CD4-positive, alpha-beta T cell treated with Interleukin-4 for 1 hour (primary cell): ENCODE data around the gene MDFI.

ENCODE experiments used
- DNase-seq, 2 donors: peaks; one replicate each; pipeline ENCODE4 v3.0.0-alpha.2; 2020 to 2022

The MDFI gene

DNA sequence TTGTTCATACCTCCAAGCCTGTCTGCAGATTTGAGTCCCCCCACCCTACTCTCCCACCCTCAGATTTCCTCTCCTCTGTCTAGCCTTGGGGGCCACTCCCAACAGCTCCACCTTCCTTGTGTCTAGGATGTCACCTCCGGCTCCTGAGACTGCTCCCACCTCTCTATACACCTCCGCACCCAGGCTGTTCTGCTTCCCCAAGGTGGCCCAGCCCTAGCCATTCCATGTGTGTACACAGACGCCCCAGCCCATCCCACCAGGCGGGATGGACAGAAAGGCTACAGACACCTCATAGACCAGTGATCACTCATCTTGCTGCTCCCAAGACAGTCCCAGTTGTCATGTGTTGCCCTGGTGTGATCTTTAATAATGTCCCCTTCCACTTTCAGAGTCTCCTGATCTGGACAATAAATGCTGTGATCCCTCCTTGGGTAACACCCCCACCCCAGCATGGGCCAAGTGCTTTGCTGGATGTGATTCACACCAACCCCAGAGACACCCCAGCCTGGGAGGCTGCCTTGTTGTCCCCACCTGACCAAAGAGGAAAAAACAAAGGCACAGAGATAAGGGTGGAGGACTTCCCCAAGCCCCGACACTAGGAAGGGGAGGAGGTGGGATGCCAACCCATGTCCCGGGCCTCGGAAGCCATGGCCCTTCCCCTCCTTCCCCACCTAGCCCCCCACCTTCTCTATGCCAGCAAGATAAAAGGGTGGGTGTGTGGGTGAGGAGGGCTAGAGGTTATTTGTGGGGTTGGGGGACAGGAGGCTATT lies 36.1 kb downstream of the MDFI start:
- no peak for DNase-seq

DNA sequence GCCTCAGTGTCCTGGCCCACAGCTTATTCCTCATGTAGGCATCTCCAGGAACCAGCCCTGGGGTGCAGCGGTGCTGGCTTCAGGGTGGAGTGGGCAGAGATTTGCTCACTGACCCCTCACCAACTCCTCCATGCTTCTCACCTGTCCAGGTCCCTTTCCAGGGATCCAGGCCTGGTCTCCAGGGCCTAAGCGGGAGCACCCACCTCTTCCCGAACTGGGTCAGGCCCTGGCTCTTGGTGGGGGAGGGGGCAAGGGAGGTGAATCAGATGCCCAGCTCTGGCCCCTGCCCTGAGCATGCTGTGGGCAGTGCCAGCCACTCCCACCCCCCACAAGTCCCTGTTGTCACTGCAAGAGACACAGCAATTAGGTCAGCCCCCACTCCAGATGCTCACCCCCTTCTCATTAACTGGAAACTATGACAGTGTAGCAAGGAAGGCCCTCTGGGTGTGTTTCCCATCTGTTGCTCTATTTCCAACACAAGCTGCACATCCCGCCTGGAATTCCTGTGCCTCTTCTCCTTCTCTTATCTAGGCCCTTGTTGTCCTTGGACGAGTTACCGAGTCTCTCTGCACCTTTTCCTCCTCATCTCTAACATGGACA lies 37.0 kb downstream of the MDFI start:
- DNase-seq = no peak

DNA sequence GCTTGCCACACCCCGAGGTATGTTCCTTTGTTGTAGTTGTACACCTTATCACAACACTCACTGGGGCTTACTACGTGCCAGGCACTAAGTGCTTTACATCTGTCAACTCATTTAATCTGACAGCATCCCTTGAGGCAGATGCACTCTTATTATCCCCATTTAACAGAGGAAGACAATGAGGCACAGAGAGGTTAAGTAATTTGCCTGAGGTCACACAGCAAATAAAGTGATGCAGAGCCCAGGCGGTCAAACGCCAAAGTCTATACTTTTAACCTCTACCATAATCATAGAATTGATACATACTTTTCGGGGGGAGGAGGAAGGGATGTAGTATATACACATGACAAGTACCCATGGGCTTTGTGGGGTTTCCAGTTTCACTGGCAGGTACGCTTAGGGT lies 37.7 kb downstream of the MDFI start:
- no peak for DNase-seq

DNA sequence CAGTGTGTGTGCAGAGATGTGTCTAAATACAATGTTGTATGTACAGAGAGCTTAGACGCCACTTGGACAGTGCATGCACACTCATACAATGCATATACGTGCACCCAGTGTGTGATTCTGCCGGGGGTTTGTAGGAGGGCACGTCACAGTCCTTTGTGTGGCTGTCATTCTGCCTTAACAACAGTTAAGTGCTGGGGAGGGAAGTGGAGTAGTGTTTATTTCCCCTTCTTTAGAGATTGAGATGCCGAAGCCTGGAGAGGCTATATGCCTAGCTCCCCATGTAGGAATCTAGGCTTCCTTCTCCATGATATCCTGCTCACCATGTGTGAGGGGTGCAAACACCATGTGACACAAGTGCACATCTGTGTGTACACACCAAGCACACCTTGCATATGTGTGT lies 38.2 kb downstream of the MDFI start:
- DNase-seq = no peak

DNA sequence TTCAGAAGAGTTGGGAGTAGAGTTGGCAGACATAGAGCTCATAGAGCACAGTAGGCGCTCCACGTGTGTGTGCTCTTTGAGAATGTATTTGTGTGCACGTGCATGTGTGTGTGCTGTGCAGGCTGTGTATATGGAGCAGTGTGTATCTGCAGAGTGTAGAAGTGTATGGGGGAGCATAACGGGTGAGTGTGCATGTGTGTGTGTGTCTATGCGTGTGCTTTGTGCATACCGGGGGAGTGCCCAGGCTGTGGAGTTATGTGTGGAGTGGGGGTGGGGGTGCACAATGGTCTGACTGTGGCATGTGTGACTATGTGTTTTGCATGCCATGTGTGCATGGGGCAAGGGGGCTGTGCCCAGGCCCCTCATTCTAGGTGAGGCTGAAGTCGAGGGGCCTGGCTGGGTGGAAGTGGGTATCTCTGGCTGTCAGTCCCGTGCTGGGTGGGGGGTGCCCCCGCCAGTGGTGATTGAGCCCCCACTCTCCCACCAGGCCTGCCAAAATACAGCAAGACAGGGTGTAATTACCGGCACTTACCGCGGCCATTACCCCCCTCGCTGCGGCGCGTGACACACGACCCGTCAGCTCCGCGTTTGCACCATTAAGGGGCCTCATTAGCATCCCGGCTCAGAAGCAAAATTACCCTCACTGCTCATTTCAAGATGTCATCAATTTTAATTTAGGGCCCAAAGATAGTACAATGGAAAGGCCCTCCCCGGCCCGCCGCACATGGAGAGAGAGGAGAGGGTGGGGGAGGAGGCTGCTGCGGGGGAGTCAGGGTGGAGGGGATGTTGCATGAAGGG lies 39.1 kb downstream of the MDFI start:
- no peak for DNase-seq

DNA sequence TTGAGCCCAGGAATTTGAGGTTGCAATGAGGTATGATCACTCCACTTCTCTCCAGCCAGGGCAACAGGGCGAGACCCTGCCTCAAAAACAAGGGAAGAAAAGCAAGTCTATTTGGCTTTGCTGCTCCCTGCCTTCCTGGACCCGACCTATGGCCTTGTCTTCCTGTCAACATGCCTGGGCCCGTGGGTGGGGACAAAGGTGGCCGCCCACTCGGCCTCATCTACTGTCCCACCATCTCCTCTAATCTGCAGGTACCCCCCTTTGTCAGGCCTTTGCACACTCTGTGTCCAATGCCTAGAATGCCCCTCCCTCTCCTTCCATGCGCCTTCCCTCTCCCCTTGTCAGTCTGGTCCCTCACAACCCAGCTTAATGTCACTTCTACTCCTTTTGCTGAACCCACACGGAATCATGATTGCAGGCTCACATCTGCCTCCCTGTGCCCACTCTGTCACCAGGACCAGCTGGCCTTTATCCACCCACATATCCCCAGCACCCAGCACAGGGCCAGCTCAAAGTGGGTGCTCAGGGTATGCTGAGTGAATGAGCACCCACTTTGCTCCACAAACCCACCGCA lies 40.3 kb downstream of the MDFI start:
- DNase-seq = no peak

DNA sequence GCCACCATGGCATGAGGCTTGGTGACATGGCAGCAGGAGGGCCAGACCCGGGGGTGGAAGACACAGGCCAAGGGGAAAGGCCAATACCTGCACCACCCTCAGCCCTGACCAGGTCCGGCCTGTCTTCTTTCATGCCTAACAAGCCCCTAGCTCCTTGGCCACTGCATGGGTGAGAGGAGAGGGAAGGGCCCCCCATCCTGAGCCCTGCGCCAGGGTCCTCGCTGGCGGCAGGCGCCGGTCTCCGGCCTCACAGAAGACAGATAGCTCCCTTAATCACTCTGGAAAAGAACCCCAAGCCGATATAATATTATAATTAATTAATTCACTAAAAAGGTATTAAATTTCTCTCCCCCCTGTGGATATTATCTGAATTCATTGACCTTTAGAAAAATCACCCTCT lies 41.4 kb downstream of the MDFI start:
- no peak for DNase-seq

DNA sequence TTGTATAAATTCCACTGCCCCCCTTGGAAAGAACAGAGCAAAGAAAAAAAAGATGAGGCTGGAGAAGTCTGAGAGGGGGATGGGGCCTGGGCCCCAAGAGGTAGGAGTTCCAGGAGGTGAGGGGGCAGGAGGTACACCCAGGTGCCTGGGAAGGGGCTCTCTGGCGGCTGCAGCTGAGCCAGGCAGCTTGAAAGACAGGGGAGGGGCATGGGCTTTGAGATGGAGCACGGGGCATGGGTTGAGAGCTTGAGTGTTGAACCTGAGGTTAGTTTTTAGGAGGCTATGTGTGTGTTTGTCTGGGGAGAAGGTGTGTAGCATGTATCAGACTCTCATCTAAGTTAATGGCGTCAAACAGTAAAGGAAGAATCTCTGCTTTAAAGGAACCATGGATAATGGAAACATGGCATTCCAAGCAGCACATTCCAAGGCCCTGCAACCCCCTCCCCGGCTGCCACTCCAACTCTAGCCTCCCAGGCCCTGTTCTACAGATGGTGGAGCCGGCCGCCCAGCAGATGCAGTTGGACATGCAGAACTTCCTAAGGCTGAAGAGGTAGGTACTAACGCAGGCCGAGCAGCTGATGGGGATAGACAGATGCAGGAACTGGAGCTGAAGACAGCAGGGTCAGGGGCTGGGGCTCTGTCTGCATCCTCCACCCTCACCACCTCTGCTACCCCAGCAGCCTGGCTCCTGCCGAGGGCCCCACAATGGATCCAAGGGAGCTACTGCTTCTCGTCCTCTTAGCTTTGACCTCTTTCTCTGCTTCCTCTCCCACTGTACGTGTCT lies 42.1 kb downstream of the MDFI start:
- no peak for DNase-seq

DNA sequence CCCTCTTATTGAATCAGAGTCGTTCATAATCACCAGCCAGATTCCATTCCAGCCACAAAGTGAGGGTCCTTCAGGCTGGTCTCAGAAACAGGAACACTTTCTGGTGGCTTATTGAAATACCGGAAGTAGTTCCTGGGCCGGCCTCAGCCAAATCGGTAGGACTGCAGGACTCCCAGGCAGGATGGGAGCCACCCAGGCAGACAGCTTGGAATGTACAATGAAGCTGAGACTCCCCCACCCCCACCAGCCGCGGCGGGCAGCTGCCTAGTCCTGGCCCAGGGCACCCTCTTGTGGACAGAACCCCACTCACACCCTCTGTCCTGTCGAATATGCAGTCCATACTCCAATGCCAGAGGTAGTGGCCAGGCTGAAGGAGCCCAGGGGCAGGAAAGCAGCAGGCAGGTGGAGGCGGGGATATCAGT lies 43.8 kb downstream of the MDFI start:
- peak; percentile 64 to 68 for DNase-seq

DNA sequence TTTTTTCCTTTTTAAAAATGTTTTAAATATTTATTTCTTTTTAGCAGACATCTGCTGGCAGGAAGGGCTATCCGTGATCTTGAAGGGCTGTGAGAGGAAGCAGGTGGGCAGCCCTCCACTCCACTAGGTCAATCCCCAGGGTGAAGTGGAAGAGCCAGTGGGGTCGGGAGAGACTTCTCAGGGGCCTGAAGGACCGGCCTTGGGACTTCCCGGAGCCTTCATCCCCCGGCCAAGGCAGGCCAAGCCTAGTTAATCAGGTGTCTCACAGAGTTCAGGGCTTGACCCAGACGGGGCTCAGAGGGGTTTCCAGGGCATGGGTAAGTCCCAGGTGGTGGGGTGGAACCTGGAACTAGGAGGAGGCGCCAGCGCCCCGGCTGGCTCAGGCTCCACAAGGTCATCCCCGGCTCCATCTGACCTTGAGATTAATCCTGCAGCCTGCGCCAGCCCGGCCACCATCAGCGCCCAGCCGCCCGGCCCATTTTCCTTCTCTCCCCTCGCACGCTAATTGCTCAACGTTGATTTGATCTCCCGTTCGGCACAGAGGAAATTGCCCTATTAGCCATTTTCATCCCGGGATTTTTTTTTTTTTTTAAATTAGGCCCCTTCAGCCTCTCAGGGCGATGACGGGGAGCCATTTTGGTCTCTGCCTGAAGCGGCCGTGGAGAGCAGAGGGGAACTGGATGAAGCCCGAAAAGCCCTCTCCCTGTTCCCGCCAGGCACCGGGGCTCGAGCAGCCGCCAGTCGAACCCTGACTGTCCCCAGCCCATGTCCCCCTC lies 44.4 kb downstream of the MDFI start:
- DNase-seq = no peak

DNA sequence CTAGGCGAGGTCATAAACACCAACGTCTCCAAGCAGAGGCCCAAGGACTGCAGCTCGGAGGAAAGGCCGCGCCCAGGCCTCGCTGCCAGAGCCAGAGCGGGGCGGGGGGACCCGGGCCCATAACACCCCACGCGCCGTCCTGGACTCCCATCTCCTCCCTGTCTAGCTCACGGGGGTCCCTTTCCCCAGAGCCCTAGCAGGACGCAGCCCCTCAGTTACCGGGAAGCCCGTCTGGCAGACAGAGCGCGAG lies 44.9 kb downstream of the MDFI start:
- DNase-seq = no peak

DNA sequence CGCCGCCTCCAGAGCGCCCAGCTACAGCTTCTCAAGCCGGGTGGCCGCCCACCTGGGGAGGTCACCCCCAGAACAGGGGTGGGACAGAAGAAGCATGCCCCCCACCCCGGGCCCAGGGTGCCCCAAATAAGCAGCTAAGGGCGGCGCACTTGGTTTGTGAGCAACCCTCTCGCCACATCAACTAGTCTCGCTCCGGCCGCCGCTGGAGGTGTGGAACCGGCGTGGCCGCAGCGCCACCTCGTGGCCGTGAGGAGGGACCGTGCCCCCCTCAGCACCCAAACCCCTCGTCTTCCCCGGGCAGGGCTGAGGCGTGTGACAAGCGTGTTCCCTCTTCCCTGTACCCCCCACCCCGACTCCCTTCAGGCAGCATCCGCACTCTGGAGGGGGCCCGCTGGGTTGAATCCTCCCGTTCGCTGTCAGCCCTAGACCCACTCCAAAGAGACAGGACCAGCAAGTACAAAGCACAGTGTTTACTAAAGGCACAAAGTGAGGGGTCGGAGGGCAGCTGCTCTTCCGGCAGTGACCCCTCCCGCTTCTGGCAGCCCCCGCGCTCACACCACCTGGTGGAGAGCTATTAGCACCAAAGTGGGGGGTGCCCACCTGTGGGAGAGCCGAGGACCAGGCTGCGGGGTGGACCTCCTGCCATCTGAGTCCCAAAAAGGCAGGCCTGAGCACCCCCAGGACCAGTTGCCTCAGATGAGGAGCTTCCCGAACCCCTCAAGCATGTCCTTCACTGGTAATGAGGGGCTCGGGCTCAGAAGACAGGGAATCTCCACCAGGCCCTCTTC lies 45.4 kb downstream of the MDFI start:
- peak; percentile 73 to 79 for DNase-seq

DNA sequence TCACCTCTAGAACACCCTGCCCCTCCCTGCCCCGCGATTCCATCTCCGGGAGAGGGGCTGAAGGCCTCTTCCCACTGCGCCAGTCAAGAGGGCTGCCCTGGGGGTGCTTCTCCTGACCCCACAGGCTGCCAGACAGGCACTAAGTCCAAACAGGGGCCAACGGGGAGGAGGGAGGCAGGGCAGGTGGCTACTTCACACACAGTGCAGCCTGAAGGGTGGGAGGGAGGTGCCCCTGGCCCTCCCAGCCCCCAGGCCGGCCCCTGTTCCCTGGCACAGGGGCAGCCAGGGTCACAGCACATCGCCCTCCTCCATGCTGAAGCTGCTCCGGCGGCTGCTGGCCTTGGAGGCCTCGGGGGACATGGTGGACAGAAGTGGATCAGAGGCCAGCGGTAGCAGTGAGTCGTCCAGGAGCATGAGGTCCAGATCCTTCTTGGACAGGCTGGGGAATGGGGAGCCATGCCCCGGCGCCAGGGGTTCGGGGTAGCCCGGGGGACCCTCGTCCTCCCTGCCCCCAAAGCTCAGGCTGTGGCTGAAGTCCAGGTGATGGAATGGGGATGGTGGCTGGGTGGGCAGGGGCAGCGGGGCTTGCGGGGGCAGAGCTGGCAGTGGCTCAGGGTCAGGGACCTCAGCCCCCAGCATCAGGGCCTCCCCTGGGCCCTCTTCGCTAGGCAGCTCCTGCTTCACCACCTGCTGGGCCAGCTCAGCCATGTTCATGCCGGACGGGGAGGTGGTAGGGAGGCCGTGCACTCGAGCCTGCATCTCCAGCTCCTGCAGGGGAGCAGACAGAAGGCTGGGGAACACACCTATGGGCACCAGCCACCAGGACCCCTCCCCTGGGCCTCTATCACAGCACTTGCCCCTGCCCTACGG lies 46.3 kb downstream of the MDFI start:
- DNase-seq = no peak

DNA sequence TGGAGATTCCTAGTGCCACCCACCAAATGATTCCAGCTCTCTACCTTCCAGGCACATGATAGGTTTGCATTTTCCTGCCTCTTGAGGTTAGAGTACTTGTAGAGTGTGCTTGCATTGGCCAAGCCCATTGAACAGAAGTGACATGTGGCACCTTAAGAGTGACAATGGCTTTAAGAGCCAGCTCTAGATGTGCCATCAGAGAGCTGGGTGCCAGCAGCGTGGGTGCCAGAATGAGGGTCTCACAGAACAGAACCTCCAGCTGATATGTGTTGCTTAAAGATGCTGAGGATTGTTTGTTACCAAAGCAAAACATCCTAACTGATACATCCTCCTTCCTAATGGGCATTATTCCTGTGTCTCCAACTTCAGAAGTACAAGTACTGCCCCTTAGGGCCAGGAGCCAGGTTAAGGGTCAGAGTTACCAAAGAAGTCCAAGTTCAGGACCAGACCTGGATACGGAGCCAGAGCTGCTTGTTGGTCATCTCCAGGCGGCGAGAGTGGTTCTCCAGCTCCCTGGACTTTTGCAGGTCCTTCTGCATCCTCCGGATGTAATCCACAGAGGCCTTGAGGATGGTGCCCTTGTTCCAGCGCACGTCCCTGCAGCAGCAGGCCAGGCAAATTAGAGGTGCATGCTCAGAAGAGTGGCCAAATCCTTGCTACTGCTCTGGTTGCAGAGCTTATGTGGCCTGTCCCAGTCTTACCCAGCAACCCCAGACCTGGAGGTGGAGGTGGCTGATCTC lies 47.5 kb downstream of the MDFI start:
- DNase-seq = no peak

DNA sequence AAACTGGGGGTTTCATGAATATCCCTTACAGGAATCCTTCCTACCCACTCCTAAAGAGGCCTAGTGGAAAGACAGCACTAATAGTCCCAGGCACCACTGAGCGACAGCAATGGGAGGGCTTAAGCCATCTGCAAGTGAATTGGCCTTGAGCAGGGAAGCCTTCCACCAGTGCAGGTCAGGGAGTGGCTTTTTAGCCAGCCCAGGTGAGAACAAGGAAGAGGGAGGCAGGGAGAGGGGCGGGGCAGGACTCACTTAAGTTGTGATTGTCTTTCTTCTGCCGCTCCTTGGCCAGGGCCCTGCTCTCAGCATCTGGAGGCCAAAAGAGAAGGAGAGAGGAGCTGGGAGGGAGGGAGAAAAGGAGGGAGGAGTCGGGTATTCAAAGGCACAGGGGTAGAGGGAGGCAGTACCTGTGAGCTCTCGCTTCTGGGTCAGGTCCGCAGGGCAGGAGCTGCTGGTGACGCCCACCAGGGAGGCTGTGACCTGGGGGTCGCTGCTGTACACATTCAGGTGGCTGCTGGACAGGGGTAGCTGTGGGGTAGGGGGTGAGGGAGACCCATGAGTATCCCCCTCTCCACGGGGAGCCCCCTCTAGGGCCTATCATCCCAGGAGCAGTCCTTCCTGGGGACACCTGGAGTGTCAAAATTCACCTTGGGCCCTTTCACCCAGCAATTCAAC lies 49.4 kb downstream of the MDFI start:
- no peak for DNase-seq

DNA sequence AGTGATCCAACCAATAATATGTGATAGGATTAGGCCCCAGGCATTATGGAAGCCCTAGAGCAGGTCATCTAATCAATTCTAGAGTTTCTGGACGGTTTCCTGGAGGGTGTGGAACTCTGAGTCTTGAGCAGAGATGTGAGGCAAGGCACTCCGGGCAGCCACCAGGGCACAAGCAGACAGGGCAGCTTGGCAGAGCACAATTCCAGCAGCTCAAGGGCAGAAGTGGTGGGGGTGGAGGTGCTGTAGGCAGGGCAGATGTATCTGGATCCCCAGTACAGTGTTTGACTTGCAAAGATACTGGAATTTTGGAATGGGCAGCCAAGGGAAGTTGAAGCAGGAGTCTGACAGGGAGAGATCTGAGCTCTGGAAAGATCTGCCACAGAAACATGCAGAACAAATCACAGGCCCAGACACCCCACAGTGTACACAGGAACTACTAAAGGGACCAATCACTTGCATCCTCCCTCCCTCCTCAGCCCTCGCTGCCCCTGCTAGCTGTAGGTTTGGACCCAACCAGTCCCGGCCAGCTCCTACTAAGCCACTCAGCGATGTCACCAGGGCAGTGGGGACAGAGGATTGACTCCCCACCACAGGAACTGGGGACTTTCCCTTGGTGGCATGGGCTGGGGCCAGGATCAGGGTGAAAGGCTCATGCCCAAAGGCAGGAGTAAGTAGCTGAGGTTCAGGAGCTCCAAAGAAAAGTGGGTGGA lies 50.1 kb downstream of the MDFI start:
- DNase-seq = no peak

DNA sequence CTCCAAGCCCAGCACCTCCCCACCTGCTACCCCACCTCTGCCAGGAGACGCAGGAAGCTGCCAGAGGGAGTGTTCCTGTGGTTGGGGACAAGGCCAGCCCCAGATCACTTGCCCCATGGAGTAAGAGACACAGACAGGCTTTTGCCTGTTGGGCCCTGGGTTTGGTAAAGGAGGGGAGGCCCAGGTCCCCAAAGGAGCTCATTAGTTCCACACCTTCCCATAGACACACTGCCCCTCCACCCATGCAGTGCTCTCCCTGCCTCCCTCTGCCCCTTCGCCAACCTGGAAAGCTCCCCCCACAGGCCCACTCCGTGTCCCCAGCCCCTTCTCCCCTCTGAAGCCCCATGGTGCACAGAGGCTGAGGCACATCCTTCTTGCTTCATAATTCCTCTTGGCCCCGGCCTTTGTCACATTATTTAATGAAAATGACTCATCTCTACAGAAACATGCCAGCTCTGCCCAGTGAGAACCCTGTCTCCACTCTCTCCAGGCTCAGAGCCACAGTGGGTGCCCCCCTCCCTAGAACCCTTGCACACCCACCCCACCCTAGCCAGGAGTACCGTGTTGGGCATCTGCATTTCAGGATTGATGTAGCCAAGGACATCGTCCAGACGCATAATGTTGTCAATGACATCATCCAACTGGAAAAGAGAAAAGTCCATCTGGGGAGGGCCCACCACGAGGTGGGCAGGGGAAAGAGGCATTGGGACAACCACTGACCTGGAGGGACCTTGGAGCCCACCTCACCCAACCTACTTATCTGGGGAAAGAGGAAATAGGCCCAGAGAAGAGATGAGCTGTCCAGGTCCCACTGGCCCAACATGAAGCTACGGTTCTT lies 51.1 kb downstream of the MDFI start:
- DNase-seq = no peak
